Fibroblast of peridontal ligament (primary cell): ENCODE measurements around the gene CACNA1D.

Experiments
- DNase-seq: peaks from one replicate; pipeline ENCODE4 v3.0.0-alpha.2; 2010; ENCODE audit errors: extremely low read depth

Gene CACNA1D

GRCh38 chr3:53822331-53822741 lies 327.9 kb downstream of the CACNA1D start:
- no peak for DNase-seq

DNA sequence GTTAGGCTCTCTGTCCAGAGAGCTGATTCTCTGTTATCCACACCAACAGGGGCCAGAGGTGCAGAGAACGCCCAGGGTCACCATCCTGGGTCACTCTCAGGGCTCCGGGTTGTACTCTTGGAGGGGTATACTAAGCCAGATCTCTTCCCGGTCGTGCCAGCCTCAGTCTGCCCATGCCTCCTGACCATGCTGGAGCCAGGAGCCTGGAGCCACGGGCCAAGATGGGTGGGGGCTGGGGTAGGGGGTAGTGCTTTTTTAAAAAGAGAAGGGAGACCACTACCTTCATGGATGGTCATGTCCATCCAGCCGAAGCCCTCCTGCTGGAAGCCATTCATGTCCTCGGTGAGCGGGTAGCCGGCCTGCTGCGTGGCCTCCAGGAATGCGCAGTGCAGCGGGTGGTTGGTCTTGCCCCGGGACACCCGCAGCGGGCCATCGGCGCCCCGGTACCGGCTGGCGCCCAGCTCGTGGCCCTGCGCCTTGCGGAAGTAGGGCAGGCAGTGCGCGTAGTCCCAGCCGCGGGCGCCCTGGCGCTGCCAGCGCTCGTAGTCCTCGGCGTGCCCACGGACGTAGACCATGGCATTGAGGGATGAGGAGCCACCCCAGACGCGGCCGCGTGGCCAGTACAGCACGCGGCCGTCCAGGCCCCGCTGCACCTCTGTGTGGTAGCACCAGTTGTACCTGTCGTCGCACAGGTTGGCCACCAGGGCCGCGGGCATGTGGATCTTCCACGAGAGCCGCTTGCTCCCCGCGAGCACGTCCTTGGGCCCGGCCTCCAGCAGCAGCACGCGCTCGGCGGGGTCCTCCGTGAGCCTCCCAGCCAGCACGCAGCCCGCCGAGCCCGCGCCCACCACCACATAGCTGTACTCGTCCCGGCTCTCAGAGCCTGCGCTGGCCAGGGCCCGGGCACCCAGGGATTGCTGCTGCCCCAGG lies 328.9 kb downstream of the CACNA1D start:
- DNase-seq: no peak

DNA sequence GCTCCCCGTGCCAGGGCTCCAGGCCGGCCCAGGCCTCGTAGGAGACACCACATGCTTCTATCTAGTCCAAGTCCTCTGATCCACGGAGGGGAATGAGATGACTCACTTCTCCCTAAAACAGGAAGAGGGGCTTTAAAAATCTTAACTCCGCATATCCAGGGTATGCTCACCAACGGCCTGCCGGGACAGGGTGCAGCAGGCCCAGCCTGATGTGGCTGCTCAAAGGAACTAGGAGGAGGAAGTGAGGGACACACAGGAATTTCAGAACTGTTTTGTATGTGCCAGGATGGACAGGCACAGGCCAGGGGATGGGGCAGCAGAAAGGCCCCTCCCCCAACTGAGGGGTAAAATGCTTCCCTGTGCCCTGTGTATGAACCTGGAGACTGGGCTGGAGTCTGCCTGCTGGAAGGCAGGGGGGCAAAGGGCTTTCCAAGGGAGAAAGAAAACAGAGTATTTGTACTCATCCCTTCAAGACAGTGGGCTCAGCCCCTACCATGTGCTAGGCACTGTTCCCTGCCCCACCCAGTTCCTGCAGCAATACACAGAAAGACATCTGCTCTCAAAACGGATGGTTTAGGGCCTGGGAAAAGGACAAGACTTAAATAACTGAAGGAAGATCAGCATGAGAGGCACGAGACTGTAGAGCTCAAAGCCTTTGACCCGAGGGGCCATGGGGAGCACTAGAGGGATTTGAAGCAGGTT lies 329.7 kb downstream of the CACNA1D start:
- DNase-seq: no peak

- DNase-seq: no peak
Observed at GRCh38 chr3:53824795-53825194, 330.4 kb downstream of the CACNA1D start.

DNA sequence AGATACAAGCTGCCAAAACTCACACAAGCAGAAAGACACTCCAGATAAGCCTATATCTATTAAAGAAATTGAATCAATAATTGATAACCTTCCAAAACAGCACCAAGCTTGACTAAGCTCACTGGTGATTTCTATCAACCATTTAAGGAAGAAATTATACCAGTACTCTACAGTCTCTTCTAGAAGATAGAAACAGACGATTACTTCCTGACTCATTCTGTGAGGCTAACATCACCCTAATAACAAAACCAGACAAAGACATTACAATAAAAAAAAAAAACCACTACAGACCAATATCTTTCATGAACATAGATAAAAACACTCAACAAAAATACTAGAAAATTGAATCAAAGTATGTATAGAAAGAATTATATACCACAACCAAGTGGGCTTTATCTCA lies 331.6 kb downstream of the CACNA1D start:
- no peak for DNase-seq

GRCh38 chr3:53828581-53828980 lies 334.2 kb downstream of the CACNA1D start:
- DNase-seq: no peak

DNA sequence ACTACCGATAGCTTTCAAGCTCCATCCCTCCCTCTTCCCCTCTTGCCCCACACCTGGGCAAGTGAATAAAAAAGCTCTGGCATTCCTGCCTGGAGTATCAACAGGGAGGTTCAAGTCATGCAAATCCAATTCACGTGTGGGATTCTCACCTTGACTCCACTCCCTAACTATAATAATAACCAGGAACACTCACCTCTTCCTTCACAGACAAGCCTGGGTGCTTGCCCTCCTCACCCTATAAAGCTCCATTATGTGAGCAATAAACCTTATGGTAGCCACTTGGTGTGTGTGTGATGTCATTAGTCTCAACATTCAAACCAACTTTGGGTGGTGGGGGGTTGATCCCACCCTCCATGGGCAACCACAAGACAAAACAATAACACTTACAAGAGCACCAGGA lies 335.2 kb downstream of the CACNA1D start:
- no peak for DNase-seq

- no peak for DNase-seq
Observed at GRCh38 chr3:53830944-53831343, 336.5 kb downstream of the CACNA1D start.

GRCh38 chr3:53833053-53833645 lies 338.7 kb downstream of the CACNA1D start:
- DNase-seq: no peak

DNA sequence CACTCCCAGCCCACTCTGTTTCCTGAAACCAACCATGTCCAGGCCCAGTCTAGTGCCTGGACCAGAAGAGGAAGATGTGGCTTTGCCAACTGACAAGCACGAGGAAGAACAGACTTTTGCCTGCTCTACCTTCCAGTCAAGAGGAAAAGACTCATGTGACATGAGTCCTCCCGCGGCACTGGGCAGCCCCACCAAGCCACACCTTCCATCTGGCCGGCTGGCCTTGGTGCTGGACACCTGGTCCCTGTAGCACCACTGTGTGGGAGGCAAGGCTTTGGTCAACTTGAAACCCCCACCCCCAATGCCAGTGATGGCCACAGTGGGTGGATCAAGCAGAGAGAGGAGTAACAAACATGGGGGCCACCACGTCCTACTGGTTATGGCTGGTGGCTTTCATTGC lies 339.3 kb downstream of the CACNA1D start:
- DNase-seq: no peak

GRCh38 chr3:53834429-53835095 lies 340.2 kb downstream of the CACNA1D start:
- no peak for DNase-seq

- no peak for DNase-seq
Observed at GRCh38 chr3:53835257-53835656, 340.8 kb downstream of the CACNA1D start.

DNA sequence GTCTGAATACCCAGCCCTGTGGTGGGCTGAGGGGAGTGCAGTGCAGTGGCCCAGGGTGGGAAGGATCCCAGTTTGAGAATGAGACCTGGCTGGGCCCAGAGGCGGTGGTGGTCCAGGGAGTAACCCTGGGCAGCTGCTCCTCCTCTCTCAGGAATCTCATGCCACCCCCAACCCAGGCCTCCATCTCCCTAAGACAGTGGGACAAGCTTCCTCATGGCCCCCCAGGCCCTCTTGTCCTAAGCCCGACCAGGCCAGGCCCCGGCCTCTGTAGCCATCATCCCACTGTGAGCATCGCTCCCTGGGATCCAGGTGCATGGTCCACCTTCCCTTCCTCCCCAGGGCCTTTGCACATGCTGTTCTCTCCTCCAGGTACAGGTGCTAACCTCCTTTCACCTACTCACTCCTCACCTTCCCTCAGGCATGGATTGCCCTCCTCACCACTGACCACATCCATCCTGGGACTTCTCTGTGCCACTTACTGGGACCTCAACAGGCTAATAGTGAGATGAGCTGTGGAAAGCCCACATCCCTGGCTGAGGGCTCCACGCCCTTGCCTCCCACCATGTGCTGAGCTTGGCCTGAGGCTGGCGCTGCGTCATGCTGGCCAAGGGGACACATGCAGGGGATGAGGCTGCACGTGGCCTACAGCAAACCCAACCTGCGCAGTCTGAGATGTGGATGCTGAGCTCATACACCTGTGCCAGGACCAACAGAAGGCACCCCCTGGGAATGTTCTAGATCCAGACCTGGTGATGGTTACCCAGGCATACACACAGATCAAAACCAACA lies 341.9 kb downstream of the CACNA1D start:
- no peak for DNase-seq

- DNase-seq: no peak
Observed at GRCh38 chr3:53837331-53837730, 342.9 kb downstream of the CACNA1D start.

DNA sequence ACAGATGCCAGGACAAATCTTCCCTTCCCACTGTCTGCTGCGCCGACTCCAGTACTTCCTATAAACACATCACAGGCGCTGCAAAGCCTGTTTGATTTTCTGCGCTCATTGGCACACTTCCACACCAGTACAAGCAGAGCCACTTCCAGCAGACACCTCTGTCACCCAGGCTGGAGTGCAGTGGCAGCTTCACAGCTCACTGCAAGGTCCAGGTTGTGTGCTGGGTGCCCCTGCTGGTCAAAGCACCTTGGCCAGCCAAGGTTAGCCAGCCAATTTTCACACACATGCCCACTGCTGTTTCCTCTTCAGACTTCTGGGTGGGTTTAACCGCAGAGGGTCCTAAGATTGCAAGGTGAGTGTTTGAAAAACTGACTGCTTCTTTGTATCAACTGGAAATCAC lies 346.9 kb downstream of the CACNA1D start:
- no peak for DNase-seq

DNA sequence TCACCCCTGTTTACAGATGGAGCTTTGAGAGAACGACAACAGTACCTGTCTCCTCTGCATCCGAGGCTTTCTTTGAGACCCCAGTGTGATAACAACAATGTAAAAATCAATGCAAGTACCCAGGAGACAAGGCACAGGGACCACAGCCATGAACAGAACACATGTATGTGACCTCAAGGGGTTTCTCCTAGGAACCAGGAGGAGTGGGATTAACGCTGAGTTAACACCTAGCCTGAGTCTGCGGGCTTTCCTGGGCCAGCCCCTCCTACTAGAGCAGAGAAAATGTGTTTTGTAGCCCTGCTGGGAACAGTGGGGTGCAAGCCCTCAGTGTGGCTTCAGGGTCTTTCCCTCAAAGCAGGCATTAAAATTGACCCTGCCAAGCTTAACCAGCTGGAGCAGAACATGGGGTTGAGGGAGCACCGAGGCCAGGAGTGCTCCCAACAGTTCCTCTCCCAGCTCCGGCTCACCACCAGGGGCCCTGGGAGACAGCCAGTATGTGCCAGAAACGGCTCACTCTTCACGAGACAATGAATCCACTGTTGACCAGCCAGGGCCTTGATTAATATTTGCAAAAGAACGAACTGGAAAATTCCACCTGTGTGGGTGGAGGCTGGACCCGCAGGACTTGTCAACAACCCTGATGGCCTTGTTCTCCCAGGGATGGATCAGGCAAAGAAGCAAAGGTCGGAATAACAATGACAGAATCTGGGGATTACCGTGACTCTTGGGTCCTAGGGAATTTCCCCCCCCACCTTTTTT lies 348.2 kb downstream of the CACNA1D start:
- DNase-seq: no peak

GRCh38 chr3:53843195-53844177 lies 349.1 kb downstream of the CACNA1D start:
- no peak for DNase-seq

DNA sequence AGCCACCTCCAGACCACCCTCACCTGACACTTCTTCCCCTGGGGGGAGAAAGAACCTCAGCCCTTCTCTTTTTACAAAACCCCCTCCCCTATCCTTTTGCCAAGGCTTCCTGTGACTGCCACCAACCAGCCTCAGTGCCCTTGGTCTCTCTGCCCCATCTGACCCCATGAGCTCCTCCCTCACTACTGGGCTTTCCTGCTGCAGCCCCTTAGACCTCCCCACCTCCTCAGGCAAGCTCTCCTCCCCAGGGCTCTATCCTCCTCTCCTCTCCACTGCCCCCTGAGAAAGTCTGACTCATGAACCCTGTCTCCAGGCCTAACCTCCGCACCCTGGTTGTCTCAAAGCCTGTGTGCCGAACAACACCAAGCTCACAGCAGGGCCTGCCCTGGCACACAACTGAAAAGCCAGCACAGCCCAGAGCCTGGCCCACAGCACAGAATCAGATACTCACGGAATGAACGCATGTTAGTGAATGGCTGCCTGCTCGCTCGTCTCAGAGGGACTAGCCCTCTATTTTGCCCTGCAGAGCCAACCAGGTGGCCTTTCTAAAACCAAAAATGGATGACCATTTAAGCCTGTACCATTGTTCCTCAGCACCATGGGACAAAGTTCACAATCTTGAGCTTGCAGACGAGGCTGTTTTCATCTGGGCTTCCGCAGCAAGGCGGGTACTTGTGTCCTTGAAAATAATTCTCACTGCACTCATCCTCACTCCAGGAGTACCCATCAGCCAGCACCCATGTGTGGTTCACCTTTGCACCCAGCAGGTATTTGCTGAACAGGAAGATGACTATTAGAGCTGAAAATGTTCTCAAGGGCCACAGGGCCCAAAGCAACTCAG lies 350.1 kb downstream of the CACNA1D start:
- DNase-seq: no peak
